Adipocyte (in vitro differentiated cells): ENCODE results near the gene CASK.
A peak's percentile ranks its signal among the peaks of the same experiment; 100 is the strongest.
"Not testable (repeated sequence)": the region's sequence is repeated elsewhere in the genome, so short reads cannot be mapped to it uniquely, and the experiment has no call there.

Source experiments
- DNase-seq: peaks from one replicate; pipeline ENCODE4 v3.0.0-alpha.2; 2015; ENCODE audit warnings: low read depth
- H3K27me3 ChIP-seq: replicated peaks from 2 replicates; pipeline ENCODE4 v1.7.0; 2013; ENCODE audit warnings: mild to moderate bottlenecking, low read length, moderate library complexity; ENCODE audit not compliant: control insufficient read depth, insufficient read depth
- H3K36me3 ChIP-seq: 2 replicates; pipeline ENCODE4 v1.7.0; 2013; ENCODE audit warnings: low read length, mild to moderate bottlenecking, moderate library complexity; ENCODE audit not compliant: control insufficient read depth, insufficient read depth, severe bottlenecking
- H3K4me1 ChIP-seq: 2 replicates; pipeline ENCODE4 v1.7.0; 2013; ENCODE audit warnings: mild to moderate bottlenecking, low read length, moderate library complexity; ENCODE audit not compliant: control insufficient read depth, insufficient read depth
- H3K4me3 ChIP-seq: 2 replicates; pipeline ENCODE4 v1.7.0; 2013; ENCODE audit warnings: mild to moderate bottlenecking, low read length, moderate library complexity
- H3K9ac ChIP-seq: 2 replicates; pipeline ENCODE4 v1.7.0; 2013; ENCODE audit warnings: mild to moderate bottlenecking, low read length, moderate library complexity
- H3K9me3 ChIP-seq: 2 replicates; pipeline ENCODE4 v1.7.0; 2013; ENCODE audit warnings: mild to moderate bottlenecking, low read length, moderate library complexity; ENCODE audit not compliant: control insufficient read depth

CASK gene

GRCh38 chrX:41514179-41514578 is 409.2 kb downstream of the CASK start:
- DNase-seq = no peak
- H3K36me3 ChIP-seq = no peaks in the 10 kb centered on the region
- no peak overlapping the region for H3K4me3 ChIP-seq
- H3K9me3 ChIP-seq = no peaks in the 10 kb centered on the region
- H3K4me1 ChIP-seq = no peaks in the 10 kb centered on the region
- H3K9ac ChIP-seq = no peak overlapping the region
- H3K27me3 ChIP-seq = peaks cover 12% of the 10 kb centered on the region

- not testable (repeated sequence) for H3K4me1 ChIP-seq, H3K27me3 ChIP-seq, DNase-seq, H3K36me3 ChIP-seq, H3K9me3 ChIP-seq, H3K9ac ChIP-seq, H3K4me3 ChIP-seq
Measured at GRCh38 chrX:41512853-41513252, 410.5 kb downstream of the CASK start.

- H3K4me1 ChIP-seq = no peaks in the 10 kb centered on the region
- no peak for DNase-seq
- no peaks in the 10 kb centered on the region for H3K36me3 ChIP-seq
- H3K9me3 ChIP-seq = no peaks in the 10 kb centered on the region
- no peak overlapping the region for H3K4me3 ChIP-seq
- H3K9ac ChIP-seq = no peak overlapping the region
- H3K27me3 ChIP-seq = peaks cover 4% of the 10 kb centered on the region
Measured at GRCh38 chrX:41512394-41512793, 411.0 kb downstream of the CASK start.

GRCh38 chrX:41507919-41508318 is 415.4 kb downstream of the CASK start:
- no peaks in the 10 kb centered on the region for H3K4me1 ChIP-seq
- no peaks in the 10 kb centered on the region for H3K9me3 ChIP-seq
- no peak overlapping the region for H3K4me3 ChIP-seq
- no peak for DNase-seq
- no peaks in the 10 kb centered on the region for H3K27me3 ChIP-seq
- no peaks in the 10 kb centered on the region for H3K36me3 ChIP-seq
- H3K9ac ChIP-seq = no peak overlapping the region

GRCh38 chrX:41502004-41502403 is 421.4 kb downstream of the CASK start:
- peaks cover 11% of the 10 kb centered on the region for H3K9me3 ChIP-seq
- H3K36me3 ChIP-seq = no peaks in the 10 kb centered on the region
- no peaks in the 10 kb centered on the region for H3K4me1 ChIP-seq
- H3K27me3 ChIP-seq = peaks cover 4% of the 10 kb centered on the region
- H3K9ac ChIP-seq = no peak overlapping the region
- H3K4me3 ChIP-seq = no peak overlapping the region
- no peak for DNase-seq

GRCh38 chrX:41499984-41500383 is 423.4 kb downstream of the CASK start:
- Histone ChIP-seq H3K4me1 (no peaks in the 10 kb centered on the region), H3K4me3 (no peak overlapping the region), H3K36me3 (no peaks in the 10 kb centered on the region), H3K9me3 (peaks cover 11% of the 10 kb centered on the region), H3K9ac (no peak overlapping the region), H3K27me3 (peaks cover 4% of the 10 kb centered on the region)
- DNase-seq = no peak

GRCh38 chrX:41499195-41499594 is 424.2 kb downstream of the CASK start:
- no peak overlapping the region for H3K9ac ChIP-seq
- no peaks in the 10 kb centered on the region for H3K4me1 ChIP-seq

GRCh38 chrX:41491267-41492004 is 431.9 kb downstream of the CASK start:
- Histone ChIP-seq H3K4me1 (peaks cover 4% of the 10 kb centered on the region), H3K9me3 (peaks cover 9% of the 10 kb centered on the region), H3K36me3 (no peaks in the 10 kb centered on the region), H3K4me3 (peak overlapping the region; percentile 31), H3K9ac (no peak overlapping the region), H3K27me3 (peaks cover 5% of the 10 kb centered on the region)
- peak; percentile 80 for DNase-seq

More at GRCh38 chrX:41499195-41499594, 424.2 kb downstream of the CASK start:
- Histone ChIP-seq H3K9me3 (peaks cover 11% of the 10 kb centered on the region), H3K27me3 (peaks cover 4% of the 10 kb centered on the region), H3K4me3 (no peak overlapping the region), H3K36me3 (no peaks in the 10 kb centered on the region)
- DNase-seq = no peak

GRCh38 chrX:41490446-41490845 is 432.9 kb downstream of the CASK start:
- no peak for DNase-seq
- Histone ChIP-seq H3K4me1 (peaks cover 4% of the 10 kb centered on the region), H3K36me3 (no peaks in the 10 kb centered on the region), H3K9me3 (peaks cover 9% of the 10 kb centered on the region), H3K4me3 (no peak overlapping the region), H3K9ac (no peak overlapping the region), H3K27me3 (peaks cover 8% of the 10 kb centered on the region)

GRCh38 chrX:41482154-41482850 is 441.1 kb downstream of the CASK start:
- H3K36me3 ChIP-seq = no peaks in the 10 kb centered on the region
- H3K4me1 ChIP-seq = peaks cover 21% of the 10 kb centered on the region
- peaks cover 3% of the 10 kb centered on the region for H3K9me3 ChIP-seq
- no peak for DNase-seq
- no peak overlapping the region for H3K9ac ChIP-seq
- H3K4me3 ChIP-seq = no peak overlapping the region
- H3K27me3 ChIP-seq = peaks cover 10% of the 10 kb centered on the region

- peak; percentile 25 for DNase-seq
- H3K36me3 ChIP-seq = no peaks in the 10 kb centered on the region
Measured at GRCh38 chrX:41481264-41482109, 441.9 kb downstream of the CASK start.

More at GRCh38 chrX:41481264-41482109, 441.9 kb downstream of the CASK start:
- Histone ChIP-seq H3K27me3 (peaks cover 7% of the 10 kb centered on the region), H3K4me1 (peaks cover 21% of the 10 kb centered on the region), H3K9me3 (no peaks in the 10 kb centered on the region), H3K9ac (no peak overlapping the region), H3K4me3 (no peak overlapping the region)
